ENCODE data around the gene ANTXR2.

- TF ChIP-seq CTCF (IDR thresholded peaks at IDR 0.05; ENCODE audit: low read length): no peak
- TF ChIP-seq EZH2 (IDR thresholded peaks at IDR 0.05; ENCODE audit: borderline replicate concordance, low read length): no peak
These were observed 12.1 kb upstream of the ANTXR2 start for GRCh38 chr4:80085081-80085480.
